GM21390 (cell line): ENCODE data around the gene RNF181.
A peak's percentile ranks its signal among the peaks of the same experiment; 100 is the strongest.
"Not testable (repeated sequence)": the region's sequence is repeated elsewhere in the genome, so short reads cannot be mapped to it uniquely, and the experiment has no call there.

Experiments
- ATAC-seq: cut with Tn5 transposase; IDR thresholded peaks from one replicate; pipeline ENCODE4 v1.9.1; 2021; ENCODE audit not compliant: unreplicated experiment

The RNF181 gene

DNA sequence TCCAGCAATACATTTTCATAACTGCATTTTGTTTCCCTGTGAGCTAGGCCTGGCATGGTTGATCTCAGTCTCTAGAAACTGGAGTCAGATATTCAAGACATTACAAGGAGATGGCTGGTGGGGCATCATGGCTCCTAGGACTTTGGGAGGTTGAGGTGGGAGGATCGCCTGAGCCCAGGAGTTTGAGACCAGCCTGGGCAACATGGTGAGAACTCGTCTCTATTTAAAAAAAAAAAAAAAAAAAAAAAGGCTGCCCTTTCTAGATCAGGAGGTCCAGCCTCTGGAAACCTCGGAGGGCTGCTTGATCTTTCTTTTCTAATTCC lies 18.5 kb upstream of the RNF181 start:
- no peak for ATAC-seq

DNA sequence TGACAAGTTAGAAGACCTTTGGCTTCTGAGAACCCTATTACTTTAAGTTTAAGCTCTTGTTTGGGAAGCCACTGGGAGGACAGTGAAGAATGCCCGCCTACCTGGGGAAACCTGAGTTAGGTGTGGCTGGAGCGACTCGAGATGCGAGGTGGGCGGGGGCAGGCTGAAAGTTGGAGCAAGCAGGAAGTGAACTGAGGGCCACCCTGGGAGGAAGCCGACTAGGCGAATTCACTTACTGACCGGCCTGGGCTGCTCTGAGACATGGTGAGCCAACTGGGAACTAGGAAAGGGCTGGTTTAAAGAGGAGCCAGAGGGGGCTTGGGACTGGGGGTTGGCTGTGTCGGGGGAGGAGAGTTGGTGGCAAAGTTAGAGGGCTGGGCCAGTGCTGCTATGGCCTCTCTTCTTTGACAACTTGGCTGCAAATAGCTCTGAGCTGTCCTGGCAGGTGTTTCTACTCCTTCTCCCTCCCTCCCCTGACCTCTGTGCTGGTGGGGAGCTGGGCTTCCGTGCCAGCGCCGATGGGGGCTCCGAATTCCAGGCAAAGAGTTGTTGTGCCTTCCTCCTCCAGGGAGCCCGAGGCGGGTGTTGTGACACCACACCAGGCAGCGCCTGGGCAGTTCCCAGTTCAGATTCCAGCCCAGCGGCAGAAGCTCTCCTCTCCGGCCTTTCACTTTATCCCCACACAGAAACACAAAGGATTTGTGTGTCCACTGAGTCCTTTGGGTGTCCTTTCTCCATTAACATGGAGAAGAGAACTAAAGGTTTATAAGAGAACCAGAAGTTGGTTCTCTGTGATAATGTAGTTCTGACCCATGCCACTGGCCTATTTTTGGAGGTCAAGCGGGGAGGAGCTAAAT lies 17.9 kb upstream of the RNF181 start, which contains the start of gene VAMP8:
Gene VAMP8, plus strand, starts transcription at position 201 of the 857 bp plus-strand sequence. Its CDS starts 61 bp downstream, at position 262.
- peak; percentile 73 for ATAC-seq

DNA sequence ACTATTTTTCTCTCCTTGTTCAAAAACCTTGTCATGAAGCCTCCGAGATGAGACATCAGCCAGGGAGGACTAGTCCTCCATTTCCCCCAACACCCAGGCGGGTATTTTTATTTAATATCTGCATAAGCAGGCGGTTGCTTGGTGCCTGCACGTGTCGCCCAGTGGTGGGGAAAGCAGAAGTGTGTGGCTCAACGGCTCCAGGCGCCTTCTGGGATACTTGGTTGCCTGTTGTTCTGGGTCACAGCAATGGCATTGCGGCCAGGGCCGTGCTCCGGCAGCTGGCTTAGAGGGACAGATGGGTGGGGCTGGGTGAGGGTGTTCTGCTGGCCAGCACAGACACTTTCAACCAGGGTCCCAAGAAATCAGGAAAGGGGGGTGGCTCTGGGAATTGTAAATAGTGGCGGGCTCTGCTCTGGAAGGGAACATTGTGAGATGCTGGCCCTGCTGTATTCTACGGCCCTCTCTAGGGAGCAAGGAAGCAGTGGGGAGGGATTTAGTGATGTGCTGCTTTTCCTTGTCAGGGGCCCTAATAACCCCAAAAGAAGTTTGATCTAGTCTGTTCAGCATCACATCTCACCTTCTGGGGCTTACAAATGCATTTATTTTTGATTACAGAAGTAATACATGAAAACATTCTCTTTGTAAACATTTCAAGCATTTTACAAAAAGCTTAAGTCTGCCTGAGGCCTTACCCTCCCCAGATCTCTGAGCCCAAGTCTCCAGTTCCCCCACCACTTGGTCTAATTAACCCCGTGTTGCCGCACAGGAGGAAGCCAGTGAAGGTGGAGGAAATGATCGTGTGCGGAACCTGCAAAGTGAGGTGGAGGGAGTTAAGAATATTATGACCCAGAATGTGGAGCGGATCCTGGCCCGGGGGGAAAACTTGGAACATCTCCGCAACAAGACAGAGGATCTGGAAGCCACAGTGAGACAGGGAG lies 17.0 kb upstream of the RNF181 start:
- peak; percentile 44 for ATAC-seq

DNA sequence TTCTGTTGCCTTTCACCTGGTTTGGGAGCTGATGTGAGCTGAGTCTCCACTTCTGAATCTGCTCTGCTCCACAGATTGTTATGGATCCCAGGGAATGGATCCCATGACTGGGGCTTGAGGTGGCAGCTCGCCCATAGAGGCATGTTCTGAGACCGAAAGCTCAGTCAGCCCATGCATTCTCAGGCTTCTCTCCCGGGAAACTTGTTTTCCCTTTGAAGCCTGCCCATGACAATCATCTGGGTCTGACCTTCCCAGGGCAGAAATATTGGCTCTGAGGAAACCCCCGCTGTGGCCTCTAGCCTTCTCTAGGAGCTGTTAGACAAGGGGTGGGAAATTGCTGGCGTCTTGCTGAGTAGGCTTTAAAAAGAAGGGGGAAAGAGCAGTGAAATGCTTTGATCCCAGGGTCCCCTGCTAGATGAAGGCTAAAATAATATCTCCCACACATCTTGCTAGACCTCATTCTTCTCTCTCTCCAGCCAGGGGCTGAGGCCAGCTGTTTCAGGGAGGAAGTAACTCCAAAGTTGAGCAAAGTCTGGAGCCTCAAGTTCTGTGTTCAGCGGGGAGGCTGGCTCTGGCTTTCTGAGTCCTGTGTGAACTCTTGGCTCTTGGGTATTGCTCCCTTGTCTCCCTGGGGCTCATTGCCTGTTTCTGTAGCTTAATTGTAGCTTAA lies 16.1 kb upstream of the RNF181 start:
- no peak for ATAC-seq

DNA sequence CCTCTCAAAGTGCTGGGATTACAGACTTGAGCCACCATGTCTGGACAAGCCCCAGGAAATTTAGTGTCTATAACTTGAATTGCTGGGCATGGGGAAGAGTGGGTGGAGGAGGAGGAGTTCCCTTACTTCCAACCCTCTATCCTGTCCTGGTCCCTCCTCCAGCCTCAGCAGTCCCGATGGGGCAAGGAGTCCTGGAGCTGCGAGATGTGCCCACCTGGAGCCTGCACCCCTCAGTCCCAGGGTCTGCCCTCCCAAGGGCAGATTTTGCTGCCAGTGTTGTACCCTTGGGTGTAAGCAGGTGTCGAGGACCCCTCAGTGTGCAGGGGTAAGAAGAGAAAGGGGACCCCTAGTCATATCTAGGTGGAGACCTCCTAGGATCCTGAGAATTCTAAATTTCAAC lies 15.3 kb upstream of the RNF181 start:
- no peak for ATAC-seq

DNA sequence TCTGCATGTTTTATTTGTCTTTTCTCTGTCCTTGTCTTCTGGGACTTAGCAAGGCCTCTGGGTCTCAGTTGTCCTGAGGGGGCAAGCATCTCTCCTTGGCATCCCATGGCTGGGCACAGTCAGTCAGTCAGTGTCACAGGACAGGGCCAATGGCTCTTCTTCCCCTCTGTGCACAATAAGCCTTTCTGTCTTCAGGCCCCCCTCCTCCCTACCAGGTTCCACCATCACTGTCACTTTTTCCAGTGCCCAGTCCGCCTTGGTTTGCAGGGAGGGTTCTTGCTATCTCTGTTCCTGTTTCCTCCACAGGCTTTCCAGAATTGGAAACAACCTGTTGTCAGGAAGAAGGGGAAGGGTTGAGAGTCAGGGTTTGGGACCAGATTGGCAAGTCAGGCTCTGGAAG lies 13.1 kb upstream of the RNF181 start:
- no peak for ATAC-seq

DNA sequence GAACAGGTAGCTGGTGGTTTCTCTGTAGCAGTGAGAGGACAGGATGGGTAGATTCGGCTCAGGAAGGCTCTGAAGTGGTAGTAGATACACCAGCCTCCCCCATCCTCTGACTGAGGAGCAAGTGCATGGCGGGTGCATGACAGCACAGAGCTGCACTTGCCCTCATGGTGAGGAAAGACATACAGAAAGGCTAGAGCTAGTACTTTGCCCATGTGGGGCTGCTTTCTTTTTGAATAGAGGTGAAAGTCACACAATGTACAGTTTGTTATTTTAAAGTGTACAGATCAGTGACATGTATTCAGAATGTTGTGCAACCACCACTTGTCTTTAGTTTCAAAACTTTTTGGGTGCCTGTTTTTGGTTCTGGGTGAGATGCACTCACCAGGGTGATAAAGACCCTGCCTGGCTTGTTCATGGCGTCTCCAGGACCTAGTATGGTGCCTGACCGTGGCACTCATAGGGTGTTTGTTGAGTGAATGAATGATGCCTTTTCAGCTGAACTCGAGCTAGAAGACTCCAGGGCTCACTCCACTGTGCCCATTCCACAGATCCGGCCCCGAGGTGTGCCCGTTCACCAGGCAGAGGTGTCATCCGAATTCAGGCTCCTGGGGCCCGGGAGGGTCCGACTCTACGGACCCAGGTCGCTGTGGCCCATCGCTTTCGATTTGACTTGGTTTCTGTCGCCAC lies 11.7 kb upstream of the RNF181 start:
- ATAC-seq: peak; percentile 63

DNA sequence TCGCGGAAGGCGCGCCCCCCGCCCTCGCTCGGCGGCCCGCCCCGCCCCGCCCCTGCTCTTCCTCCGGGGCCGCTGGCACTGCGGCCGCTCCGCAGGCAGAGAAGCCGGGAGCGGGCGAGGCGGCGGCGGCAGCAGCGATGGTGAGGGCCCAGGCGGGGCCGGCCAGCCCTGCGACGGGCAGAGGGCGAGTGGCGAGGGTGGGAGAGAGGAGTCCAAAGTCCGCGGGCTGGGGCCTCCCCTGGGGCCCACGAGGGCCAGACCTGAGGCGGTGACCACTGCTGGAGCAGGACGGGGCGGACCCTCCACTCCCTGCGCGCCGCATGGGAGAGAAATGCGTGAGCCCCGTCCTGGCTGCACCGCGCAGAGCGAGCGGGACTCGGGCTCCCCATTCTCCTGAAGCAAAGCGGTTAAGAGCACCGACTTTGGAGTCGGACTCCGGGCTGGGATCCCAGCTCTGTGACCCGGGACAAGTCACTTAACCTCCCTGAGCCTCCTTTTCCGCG lies 11.1 kb upstream of the RNF181 start, which contains the start of gene VAMP5:
Gene VAMP5, plus strand, starts transcription at position 78 of the 503 bp plus-strand sequence. Its CDS starts 60 bp downstream, at position 138.
- peak; percentile 32 for ATAC-seq

DNA sequence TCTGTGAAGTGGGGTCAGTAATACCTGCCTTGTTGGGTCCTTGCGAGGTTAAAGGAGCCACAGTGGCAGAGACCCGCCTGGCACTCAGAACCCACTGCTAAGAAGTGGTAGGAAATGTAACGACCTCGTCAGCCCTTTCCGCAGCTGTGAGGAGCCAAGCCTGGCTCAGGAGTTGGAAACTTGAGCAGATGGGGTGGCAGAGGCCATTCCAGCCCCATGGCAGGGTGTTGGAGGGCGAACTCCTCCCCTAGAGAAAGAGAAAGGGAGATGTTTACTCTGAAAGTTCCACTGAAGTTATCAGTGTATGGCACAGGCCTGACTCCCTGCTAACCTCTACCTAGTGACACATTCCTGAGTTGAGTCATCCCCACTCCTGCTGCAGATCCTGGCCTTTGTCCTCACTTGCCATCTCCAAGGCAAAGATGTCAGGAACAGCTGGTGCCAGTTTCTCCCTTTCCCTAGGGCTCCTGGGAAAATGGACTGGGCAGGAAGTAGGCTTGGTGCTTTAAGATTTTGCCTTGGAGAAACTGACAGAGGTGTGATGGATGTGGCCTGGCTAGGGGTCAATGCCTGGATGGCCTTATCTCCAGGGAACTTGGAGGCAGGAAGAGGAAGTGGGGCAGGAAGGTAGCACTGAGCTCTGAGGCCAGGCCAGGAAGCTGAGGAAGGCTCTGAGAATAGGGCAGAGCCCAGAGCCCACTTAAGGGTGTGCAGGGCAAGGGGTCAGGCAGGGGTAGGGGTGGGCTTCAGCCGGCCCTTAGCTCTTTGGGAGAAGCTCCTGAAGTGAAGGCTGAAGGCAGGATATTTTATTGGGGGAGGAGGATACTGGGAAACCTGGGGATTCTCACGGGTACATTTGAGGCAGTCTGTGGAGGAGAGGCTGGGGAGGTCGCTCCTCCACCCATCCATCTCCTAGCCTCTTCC lies 10.4 kb upstream of the RNF181 start:
- ATAC-seq: no peak

DNA sequence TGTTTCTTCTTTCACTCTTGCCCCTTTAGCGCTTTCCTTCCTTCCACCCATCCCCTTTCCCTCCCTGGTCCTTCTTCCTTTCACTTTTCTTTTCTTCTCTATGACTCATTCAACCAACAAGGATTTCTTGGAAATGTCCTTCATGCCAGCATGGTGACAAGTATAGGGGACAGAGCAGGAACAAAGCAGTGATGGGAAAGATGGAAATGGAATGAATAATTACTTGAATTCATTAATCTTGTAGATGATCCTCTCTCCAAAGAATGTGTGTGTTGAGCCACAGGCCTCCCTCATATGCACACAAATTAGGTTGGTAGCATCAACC lies 9.8 kb upstream of the RNF181 start:
- ATAC-seq: no peak

DNA sequence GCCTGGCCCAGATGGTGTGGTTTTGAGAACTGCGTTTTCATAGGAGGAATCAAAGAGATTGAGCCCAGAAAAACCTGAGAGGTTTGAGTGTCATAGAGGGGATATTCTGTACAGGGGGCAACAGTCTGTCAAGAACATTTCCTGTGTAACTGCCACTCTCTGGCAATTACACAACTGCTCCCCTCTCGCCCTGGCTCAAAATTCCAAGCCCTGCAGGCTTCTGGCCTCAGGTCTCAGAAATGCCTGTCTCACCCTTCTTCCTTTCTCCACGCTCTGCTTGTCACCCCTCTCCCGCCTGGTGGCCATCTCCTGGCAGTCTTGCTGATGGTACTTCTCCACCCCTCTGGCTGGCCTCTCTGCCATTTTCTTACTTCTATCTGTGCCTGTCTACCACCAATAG lies 7.3 kb upstream of the RNF181 start:
- ATAC-seq: no peak

DNA sequence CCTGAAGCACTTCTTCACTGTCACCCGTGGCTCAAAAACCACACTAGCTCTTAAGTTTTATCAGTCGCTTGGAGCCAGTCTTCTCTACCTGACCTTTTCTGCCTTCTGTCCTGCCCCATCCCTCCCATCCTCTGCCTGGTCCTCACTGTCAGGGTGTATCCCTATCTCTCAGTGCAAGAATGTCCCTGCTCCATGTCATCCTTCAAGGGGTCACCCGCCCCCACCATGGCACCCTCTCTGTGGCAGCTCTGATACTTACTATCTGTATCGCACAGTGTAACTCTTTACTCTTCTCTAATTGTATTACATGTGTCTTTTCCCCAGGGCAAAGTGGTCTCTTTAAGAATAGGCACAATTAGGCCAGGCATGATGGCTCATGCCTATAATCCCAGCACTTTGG lies 6.9 kb upstream of the RNF181 start:
- ATAC-seq: no peak

DNA sequence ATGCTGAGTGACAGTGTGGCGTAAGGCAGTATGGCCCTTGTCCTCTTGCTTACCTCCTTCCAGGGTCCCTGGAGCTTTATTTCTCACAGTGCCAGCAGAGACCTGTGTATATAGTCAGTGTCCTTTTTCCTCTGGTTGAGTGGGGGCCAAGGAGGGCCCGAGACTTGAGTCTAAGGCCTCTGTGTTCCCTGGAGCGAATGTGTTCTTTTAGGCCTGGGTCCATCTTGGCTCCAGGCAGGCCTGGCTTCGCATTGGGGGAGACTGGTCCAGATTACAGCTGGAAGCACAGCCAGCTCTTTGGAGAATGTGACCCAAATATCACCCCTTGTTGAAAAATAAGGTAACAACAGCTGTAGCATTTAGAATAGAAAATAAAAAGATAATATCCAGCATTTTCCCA lies 6.4 kb upstream of the RNF181 start:
- ATAC-seq: no peak

DNA sequence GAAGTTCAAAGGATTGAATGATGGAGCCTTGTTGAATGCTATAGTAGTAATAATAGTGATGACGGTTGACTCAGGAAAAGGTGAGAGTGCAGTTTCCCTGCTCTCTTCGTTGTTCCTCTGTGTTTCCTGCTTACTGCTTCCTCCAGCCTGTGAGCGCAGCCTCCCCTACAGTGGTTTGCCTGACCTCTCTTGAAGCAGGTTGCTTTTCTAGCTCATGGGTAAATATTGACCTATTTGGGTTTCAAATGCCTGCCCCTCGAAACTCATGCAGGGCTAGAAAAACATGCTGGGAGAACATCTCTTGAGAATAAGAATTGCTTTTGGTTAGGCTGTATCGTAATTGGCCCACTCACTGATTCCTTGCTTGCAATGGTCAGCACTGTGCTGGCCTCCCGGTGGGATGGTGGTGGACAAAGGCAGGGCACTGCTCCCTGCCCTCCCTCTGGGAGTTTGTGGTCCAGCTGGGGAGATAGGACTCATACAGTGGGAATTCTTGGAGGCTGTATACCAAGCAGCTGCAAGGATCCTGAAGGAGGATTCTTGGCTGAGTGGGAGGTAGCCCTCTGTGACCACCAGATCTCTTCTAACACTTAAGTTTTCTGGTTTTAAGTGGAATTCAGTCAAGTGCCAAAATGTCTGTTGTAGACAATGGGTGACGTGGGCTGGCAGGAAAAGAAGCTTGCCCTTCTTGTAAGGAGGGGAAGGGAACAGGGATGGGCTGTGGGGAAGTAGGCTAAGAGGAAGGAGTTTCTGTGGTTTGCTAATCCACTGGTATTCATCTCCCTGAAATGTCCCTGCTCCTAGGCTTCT lies 5.4 kb upstream of the RNF181 start:
- no peak for ATAC-seq

DNA sequence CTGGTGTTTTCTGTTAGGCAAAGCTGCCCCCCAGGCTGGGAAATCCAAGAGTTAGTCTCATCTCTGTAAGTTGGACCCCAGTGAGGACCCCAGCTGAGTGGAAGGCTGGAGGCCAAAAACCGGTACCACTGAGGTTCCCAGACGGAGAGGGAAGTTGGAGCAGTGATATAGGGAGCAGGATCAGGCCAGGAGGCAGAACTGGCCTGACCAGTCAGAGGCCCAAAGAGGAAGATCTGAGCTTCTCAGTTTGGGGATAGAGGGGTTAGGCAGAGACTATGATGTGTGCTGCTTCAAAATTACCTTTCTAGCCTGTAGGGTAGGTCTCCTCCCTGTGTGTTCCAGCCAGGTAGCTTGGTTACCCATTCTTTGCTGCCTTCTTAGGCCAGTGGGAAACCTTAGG lies 4.6 kb upstream of the RNF181 start:
- ATAC-seq: no peak

DNA sequence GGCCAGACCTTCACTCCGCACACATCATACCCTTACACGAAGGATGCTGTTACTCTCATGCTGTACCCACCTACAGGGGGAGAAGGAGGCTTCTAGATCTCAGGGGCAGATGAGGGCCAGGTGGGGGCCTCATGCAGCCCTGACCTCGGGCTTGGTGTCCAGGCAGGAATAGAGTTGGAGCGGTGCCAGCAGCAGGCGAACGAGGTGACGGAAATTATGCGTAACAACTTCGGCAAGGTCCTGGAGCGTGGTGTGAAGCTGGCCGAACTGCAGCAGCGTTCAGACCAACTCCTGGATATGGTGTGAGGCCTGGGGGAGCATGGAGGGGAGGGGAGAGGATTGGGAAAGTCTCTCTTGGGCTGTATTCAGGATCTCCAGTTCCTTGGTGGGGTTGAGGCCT lies 4.0 kb upstream of the RNF181 start:
- ATAC-seq: no peak

DNA sequence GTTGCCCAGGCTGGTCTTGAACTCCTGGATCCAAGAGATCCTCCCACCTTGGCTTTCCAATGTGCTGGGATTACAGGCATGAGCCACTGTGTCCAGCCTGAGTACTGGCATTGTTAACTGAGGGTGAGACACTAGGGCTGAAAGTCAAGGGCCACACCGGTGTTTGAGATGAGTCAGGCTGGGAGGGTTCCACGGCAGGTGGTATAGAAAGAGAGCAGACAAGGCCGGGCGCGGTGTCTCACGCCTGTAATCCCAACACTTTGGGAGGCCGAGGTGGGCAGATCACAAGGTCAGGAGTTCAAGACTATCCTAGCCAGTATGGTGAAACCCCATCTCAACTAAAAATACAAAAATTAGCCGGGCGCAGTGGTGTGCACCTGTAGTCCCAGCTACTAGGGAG lies 3.2 kb upstream of the RNF181 start:
- ATAC-seq: not testable (repeated sequence)

DNA sequence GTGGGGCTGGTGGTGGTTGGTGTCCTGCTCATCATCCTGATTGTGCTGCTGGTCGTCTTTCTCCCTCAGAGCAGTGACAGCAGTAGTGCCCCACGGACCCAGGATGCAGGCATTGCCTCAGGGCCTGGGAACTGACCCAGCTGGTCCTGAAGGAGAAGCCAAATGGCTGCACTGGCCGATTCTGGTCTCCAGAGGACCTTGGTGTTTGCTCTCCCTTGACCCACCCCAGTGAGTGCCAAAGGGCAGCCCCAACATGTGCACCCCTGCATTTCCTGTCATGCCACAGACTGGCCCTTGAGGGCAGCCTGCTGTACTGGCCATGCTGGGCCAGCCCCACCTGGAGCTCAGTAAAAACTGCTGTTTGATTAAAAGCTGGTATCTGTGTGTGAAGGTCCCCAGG lies 2.5 kb upstream of the RNF181 start:
- no peak for ATAC-seq
